ENCODE measurements around the gene DDX59. TPM values are rescaled to one million over a fixed set of nuclear protein-coding genes. Genes with fewer than 3 reads are reported as not detected.

The DDX59 gene
- total and polyA plus RNA-seq, 10 of the 15 experiments (the other 5 are each of a cell fraction or from before 2014, with no cell fraction given), result 17.3 to 42.1 (median 23.6) TPM

- TF ChIP-seq REST (IDR thresholded peaks at IDR 0.05; ENCODE audit: low read depth, low read length), result no peak; the same call in 1 of the 2 replicates
- peak; percentile 13; the same call in 1 of the 2 replicates for TF ChIP-seq TCF7 (IDR thresholded peaks at IDR 0.05; ENCODE audit: borderline replicate concordance)
- TF ChIP-seq ATF7 (IDR thresholded peaks at IDR 0.05; ENCODE audit: low read depth), result 0 out of 2 replicates have a peak, but pooled peaks have one; percentile 25
- TF ChIP-seq CREM (IDR thresholded peaks at IDR 0.05; ENCODE audit: low read depth), result peak; percentile 40; the same call in 1 of the 2 replicates
- peak in 1 of 2 experiments; percentile 38; a peak in 3 of 4 replicates for TF ChIP-seq BHLHE40 (IDR thresholded peaks at IDR 0.05; ENCODE audit: borderline replicate concordance in 1 of 2, low read depth in 2 of 2, low read length in 1 of 2)
- TF ChIP-seq ZNF592 (IDR thresholded peaks at IDR 0.05), result no peak
- TF ChIP-seq POLR2AphosphoS5 (IDR thresholded peaks at IDR 0.05; ENCODE audit: low read length), result peak; percentile 42; the same call in 1 of the 2 replicates
- peak; percentile 64; the same call in 1 of the 2 replicates for TF ChIP-seq MTA3 (IDR thresholded peaks at IDR 0.05; ENCODE audit: borderline replicate concordance, low read length)
- 0 out of 2 replicates have a peak, but pooled peaks have one; percentile 8 for TF ChIP-seq MAX (IDR thresholded peaks at IDR 0.05; ENCODE audit: low read depth, low read length)
- 0 out of 4 replicates have a peak, but pooled peaks of 1 of the 2 experiments have one; percentile 5 for TF ChIP-seq ETV6 (conservative IDR thresholded peaks at IDR 0.05 in 1 of 2, IDR thresholded peaks at IDR 0.05 in 1 of 2; ENCODE audit: borderline replicate concordance in 1 of 2, low read depth in 1 of 2)
- TF ChIP-seq RB1 (IDR thresholded peaks at IDR 0.05; ENCODE audit: borderline replicate concordance), result peak; percentile 24; the same call in 1 of the 2 replicates
Observed at GRCh38 chr1:200670242-200671118, 773 bp upstream of the DDX59 start (continued).

Measured in GM12878 (cell line).